ENCODE results near the gene LAMA5. TPM values are rescaled to one million over a fixed set of nuclear protein-coding genes. Genes with fewer than 3 reads are reported as not detected.

Gene LAMA5
- total and polyA plus RNA-seq, 9 donors, result 4.7 to 115 (median 42.2) TPM

DNA sequence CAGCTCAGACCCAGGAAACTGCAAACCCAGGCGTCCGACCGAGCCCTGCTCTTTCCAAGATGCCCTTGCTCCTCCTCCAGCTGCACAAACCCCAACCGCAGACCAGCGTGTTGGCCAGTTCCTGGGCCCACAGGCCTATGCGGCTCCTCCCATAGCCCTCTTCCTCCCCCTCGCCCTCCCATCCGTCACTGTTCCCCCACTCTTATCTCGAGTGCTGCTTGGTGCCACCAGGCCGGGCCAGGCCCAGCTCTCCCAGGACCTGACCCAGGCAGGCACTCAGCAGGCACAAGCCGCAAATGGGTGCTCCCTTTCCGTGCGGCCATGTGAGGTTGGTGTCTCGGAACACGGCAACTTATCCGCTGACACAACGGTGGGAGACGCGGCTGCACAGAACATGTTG lies 35.8 kb downstream of the LAMA5 start:
- intact Hi-C loops (cut with DNase I), result no loop called here
- H3K9me3 ChIP-seq, result no peaks in the 10 kb centered on the region
- H3K36me3 ChIP-seq, result no peaks in the 10 kb centered on the region
- H3K27me3 ChIP-seq, result no peaks in the 10 kb centered on the region
- no peak overlapping the region for H3K27ac ChIP-seq
- 90 to 94% (median 91%) methylated on average over 19 of the region's 19 CpGs for WGBS, 3 donors
- no peaks in the 10 kb centered on the region for H3K4me1 ChIP-seq (ENCODE audit: insufficient read depth)
- no peak overlapping the region for H3K4me3 ChIP-seq
- DNase-seq, result no peak
- TF ChIP-seq, protein P1, sequence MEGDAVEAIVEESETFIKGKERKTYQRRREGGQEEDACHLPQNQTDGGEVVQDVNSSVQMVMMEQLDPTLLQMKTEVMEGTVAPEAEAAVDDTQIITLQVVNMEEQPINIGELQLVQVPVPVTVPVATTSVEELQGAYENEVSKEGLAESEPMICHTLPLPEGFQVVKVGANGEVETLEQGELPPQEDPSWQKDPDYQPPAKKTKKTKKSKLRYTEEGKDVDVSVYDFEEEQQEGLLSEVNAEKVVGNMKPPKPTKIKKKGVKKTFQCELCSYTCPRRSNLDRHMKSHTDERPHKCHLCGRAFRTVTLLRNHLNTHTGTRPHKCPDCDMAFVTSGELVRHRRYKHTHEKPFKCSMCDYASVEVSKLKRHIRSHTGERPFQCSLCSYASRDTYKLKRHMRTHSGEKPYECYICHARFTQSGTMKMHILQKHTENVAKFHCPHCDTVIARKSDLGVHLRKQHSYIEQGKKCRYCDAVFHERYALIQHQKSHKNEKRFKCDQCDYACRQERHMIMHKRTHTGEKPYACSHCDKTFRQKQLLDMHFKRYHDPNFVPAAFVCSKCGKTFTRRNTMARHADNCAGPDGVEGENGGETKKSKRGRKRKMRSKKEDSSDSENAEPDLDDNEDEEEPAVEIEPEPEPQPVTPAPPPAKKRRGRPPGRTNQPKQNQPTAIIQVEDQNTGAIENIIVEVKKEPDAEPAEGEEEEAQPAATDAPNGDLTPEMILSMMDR (IDR thresholded peaks at IDR 0.05), result no peak
- no peak for TF ChIP-seq POLR2A (IDR thresholded peaks at IDR 0.05)
- no peak for TF ChIP-seq EP300 (IDR thresholded peaks at IDR 0.05)

DNA sequence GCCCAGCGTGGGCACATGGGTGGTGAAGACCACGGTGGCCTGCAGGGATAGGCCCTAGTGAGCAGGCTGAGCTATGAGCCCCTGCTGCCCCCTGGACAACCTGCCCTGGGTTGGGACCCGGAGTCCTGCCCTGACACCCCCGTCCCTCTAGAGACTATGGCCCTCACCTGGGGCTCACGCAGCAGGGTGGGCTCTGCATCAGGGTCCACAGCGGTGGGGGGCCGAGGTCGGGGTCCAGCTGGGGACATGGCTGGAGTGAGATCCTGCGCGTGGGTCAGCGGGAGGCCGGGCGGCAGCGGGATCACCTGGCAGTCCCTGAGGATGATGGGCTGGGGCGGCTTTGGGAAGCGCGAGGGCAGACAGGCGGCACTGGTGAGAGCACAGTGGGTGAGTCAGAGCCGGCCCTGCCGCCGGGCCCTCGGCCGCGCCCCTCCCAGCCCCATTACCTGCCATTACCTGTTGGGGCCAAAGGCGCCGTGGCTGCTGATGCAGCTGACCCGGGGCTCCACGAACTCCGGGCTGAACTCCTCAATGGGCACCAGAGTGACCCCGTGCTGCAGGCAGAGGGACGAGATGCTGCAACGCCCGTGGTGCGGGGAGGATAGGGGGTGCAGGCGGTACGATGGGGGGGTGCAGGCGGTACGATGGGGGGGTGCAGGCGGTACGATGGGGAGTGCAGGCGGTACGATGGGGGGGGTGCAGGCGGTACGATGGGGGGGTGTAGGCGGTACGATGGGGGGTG lies 36.4 kb downstream of the LAMA5 start:
- no peaks in the 10 kb centered on the region for H3K4me1 ChIP-seq (ENCODE audit: insufficient read depth)
- 82 to 91% (median 85%) methylated on average over 35 to 46 of the region's 46 CpGs for WGBS, 3 donors

DNA sequence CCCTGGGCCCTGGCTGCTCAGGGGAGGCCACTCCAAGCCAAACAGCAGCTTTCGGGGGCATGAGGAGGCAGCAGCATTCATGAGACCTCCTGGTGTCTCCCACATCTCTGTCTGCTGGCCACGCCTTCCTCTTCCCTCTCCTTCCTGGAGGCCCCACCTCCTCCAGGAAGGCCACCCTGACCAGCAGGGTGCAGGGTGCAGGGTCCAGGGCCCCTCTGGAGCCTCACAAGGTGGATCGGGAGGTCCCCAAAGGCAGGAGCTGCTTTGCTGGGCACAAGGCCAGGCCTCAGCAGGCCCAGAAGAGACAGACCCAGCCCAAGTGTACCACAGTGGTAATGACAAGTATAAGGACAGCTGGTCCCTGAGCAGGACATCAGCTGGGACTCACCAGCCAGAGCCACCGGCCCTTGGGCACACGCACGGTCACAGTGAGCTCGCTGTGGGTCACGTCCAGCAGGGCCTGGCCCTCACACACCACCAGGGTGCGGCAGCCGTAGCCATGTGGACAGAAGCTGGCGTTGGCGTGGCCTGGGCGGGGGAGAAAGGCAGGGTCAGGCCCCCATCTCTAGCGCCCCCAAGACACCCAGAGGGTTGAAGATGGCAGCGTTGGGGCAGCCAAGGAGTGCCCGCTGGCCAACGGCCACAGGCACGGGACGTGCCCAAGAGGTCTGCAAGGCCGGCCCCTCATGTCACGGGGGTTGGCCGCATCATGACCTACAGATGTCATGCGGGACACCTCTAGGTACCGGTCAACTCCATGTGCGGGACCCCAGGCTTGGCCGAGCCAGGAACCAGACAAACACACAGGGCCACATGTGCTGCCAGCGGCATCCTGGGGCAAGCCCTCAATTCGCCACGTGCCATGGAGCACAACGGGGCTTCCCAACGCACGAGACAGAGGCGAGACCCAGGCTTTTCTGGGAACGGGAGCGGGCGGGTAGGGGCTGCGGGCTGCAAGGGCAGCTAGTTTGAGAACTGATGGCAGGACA lies 37.4 kb downstream of the LAMA5 start:
- intact Hi-C loops (cut with DNase I), result no loop called here
- TF ChIP-seq EP300 (IDR thresholded peaks at IDR 0.05) (no peak), POLR2A (IDR thresholded peaks at IDR 0.05) (no peak)
- TF ChIP-seq, protein P1 (IDR thresholded peaks at IDR 0.05), result no peak
- 91 to 96% (median 94%) methylated on average over 37 of the region's 37 CpGs for WGBS, 3 donors
- Histone ChIP-seq H3K9me3 (no peaks in the 10 kb centered on the region), H3K36me3 (no peaks in the 10 kb centered on the region), H3K27me3 (no peaks in the 10 kb centered on the region), H3K4me3 (no peak overlapping the region), H3K27ac (no peak overlapping the region), H3K4me1 (ENCODE audit: insufficient read depth) (no peaks in the 10 kb centered on the region)
- no peak for DNase-seq

More for the DNA sequence above, 36.4 kb downstream of the LAMA5 start:
- Histone ChIP-seq H3K4me3 (no peak overlapping the region), H3K9me3 (no peaks in the 10 kb centered on the region), H3K36me3 (no peaks in the 10 kb centered on the region), H3K27me3 (no peaks in the 10 kb centered on the region), H3K27ac (no peak overlapping the region)
- intact Hi-C loops (cut with DNase I), result no loop called here
- TF ChIP-seq, protein P1 (IDR thresholded peaks at IDR 0.05), result no peak
- TF ChIP-seq POLR2A (IDR thresholded peaks at IDR 0.05) (no peak), EP300 (IDR thresholded peaks at IDR 0.05) (no peak)
- no peak for DNase-seq

DNA sequence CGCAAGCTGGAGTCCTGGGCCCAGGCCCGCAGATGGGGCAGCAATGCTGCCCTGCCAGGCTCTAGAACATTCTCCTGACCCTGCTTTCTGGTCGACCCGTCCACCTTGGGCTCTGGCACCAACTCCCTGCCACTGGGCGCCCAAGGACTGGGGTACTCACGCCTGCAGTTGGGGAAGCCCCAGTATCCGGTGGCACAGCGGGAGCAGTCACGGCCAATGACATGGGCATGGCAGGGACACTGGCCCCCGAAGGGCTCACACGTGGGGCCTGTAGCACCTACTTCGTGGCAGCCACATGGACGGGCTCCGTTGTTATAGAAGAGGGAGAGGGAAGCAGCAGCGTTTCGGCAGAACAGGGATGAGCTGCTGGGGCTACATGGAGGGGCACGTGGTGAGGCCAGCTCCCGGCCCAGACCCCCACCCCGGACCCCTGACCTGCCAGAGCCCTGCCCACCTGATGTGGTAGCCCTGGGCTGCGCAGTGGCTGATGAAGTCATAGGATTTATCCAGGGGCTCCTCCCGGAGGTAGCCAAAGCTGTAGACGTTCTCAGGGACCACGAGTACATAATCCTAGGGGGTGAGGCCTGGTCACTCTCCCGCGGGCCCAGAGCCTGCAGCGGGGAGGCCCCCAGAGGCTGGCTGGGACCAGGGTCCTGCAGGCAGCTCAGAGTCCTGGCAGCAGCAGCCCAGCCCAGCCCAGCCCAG lies 38.3 kb downstream of the LAMA5 start:
- Histone ChIP-seq H3K9me3 (no peaks in the 10 kb centered on the region), H3K4me3 (no peak overlapping the region), H3K27ac (no peak overlapping the region), H3K4me1 (ENCODE audit: insufficient read depth) (no peaks in the 10 kb centered on the region), H3K36me3 (no peaks in the 10 kb centered on the region), H3K27me3 (no peaks in the 10 kb centered on the region)
- no peak for DNase-seq
- intact Hi-C loops (cut with DNase I), result no loop called here
- WGBS, 3 donors, result 89 to 93% (median 89%) methylated on average over 26 of the region's 26 CpGs
- TF ChIP-seq POLR2A (IDR thresholded peaks at IDR 0.05) (no peak), EP300 (IDR thresholded peaks at IDR 0.05) (no peak)
- TF ChIP-seq, protein P1 (IDR thresholded peaks at IDR 0.05), result no peak

Data from ovary (tissue), 9 donors.